Keratinocyte (primary cell): ENCODE data around the gene HLA-DMB.

Source experiments
- EZH2 ChIP-seq: IDR thresholded peaks from one replicate; pipeline ENCODE4 v1.6.1; 2012; ENCODE audit warnings: inconsistent platforms, mild to moderate bottlenecking, low read length, moderate library complexity
- TF ChIP-seq, protein P1 (sequence below), 3 experiments: IDR thresholded peaks in 1 of 3; conservative IDR thresholded peaks in 1 of 3; optimal IDR thresholded peaks in 1 of 3; 2 replicates in 2 of 3; 3 replicates in 1 of 3; pipeline versions ENCODE3 to v1.5.1; 2011; ENCODE audit warnings: low read length in 3 of 3, mild to moderate bottlenecking in 3 of 3, moderate library complexity in 2 of 3, control low read depth in 1 of 3, inconsistent platforms in 1 of 3; ENCODE audit not compliant: insufficient read depth in 2 of 3; ENCODE audit errors: extremely low read depth in 1 of 3

DNA sequence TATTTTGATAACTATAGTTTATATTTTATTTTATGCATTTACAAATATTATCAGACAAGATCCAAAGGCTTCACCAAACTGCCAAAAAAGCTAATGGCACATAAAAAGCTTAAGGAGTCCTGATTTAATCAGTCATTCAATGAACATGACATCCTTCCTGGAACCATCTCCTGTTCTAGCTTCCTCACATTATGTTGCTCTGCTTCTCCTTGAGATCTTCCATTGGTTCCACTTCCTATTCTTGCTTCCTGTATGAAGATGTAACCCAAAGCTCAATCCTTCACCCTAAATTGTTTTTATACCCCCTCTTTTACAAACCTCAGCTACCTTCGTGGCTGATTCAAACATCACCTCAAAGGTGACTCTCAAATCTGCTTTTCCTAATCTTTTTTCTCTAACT lies 23.0 kb upstream of the HLA-DMB start:
- TF ChIP-seq, protein P1, sequence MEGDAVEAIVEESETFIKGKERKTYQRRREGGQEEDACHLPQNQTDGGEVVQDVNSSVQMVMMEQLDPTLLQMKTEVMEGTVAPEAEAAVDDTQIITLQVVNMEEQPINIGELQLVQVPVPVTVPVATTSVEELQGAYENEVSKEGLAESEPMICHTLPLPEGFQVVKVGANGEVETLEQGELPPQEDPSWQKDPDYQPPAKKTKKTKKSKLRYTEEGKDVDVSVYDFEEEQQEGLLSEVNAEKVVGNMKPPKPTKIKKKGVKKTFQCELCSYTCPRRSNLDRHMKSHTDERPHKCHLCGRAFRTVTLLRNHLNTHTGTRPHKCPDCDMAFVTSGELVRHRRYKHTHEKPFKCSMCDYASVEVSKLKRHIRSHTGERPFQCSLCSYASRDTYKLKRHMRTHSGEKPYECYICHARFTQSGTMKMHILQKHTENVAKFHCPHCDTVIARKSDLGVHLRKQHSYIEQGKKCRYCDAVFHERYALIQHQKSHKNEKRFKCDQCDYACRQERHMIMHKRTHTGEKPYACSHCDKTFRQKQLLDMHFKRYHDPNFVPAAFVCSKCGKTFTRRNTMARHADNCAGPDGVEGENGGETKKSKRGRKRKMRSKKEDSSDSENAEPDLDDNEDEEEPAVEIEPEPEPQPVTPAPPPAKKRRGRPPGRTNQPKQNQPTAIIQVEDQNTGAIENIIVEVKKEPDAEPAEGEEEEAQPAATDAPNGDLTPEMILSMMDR (optimal IDR thresholded peaks at IDR 0.05 in 1 of 3, IDR thresholded peaks at IDR 0.05 in 1 of 3, conservative IDR thresholded peaks at IDR 0.05 in 1 of 3; ENCODE audit: extremely low read depth in 1 of 3, insufficient read depth in 2 of 3, low read length in 3 of 3) = no peak
- no peak for TF ChIP-seq EZH2
